ENCODE data around the gene BAHD1. TPM values are rescaled to one million over a fixed set of nuclear protein-coding genes. Genes with fewer than 3 reads are reported as not detected.

The BAHD1 gene
- polyA plus RNA-seq, 3 donors: 0.67 to 8.9 (median 0.79) TPM

DNA sequence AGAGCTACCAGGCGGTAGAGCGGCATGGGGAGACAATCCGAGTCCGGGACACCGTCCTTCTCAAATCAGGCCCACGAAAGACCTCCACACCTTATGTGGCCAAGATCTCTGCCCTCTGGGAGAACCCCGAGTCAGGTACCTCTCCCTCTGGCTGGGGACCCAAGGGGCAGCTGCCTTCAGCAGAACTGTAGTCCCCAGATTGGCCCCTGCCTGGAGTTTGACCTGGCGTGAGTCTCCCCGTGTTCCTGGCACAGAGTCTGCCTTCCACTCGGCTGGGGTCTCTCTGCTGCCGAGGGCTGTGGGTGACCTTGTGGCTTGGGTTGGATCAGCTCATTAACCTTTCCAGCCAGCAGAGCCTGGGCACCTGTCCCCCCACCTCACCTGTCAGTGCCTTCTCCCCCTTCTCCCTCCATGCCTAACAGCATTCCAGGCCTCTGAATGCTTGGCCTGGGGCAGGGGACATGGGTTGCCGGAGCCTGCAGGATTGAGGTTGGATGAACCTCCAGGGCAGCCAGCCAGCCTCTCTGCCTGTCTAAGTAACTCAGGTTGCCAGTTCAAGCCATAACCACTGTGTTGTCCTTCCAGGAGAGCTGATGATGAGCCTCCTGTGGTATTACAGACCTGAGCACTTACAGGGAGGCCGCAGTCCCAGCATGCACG, 23.3 kb downstream of the BAHD1 start:
- Histone ChIP-seq H3K36me3 (replicated peaks in 1 of 2; ENCODE audit: control insufficient read depth in 1 of 2, insufficient read depth in 2 of 2, low read length in 2 of 2) (peaks cover 41 to 67% of the 10 kb centered on the region in 2 donors), H3K27me3 (ENCODE audit: control insufficient read depth in 2 of 2, insufficient read depth in 2 of 2, low read length in 2 of 2) (no peaks in the 10 kb centered on the region), H3K9ac (ENCODE audit: insufficient read depth, low read length, poor library complexity, severe bottlenecking) (no peak overlapping the region), H3K27ac (ENCODE audit: low read depth in 1 of 2, low read length in 2 of 2) (no peak overlapping the region), H3K9me3 (replicated peaks in 1 of 2; ENCODE audit: control insufficient read depth in 1 of 2, insufficient read depth in 1 of 2, low read length in 2 of 2) (no peaks in the 10 kb centered on the region), H2AFZ (ENCODE audit: insufficient read depth, low read depth, low read length, poor library complexity, severe bottlenecking) (no peak overlapping the region), H3K4me2 (replicated peaks; ENCODE audit: extremely low read depth, low read length, poor library complexity, severe bottlenecking) (no peak overlapping the region), H3K79me2 (ENCODE audit: insufficient read depth, low read length) (no peaks in the 10 kb centered on the region), H4K20me1 (ENCODE audit: insufficient read depth, low read length) (peaks cover 20% of the 10 kb centered on the region), H3K4me1 (ENCODE audit: control insufficient read depth in 1 of 2, insufficient read depth in 2 of 2, low read length in 2 of 2) (peaks cover 0 to 13% of the 10 kb centered on the region in 2 donors), H3K4me3 (replicated peaks in 1 of 3; ENCODE audit: low read depth in 2 of 3, low read length in 3 of 3) (no peak overlapping the region)
- intact Hi-C loops (cut with micrococcal nuclease): no loop called here
- H3K4me3 Mint-ChIP-seq: no peak overlapping the region
- TF ChIP-seq, protein P1, sequence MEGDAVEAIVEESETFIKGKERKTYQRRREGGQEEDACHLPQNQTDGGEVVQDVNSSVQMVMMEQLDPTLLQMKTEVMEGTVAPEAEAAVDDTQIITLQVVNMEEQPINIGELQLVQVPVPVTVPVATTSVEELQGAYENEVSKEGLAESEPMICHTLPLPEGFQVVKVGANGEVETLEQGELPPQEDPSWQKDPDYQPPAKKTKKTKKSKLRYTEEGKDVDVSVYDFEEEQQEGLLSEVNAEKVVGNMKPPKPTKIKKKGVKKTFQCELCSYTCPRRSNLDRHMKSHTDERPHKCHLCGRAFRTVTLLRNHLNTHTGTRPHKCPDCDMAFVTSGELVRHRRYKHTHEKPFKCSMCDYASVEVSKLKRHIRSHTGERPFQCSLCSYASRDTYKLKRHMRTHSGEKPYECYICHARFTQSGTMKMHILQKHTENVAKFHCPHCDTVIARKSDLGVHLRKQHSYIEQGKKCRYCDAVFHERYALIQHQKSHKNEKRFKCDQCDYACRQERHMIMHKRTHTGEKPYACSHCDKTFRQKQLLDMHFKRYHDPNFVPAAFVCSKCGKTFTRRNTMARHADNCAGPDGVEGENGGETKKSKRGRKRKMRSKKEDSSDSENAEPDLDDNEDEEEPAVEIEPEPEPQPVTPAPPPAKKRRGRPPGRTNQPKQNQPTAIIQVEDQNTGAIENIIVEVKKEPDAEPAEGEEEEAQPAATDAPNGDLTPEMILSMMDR (IDR thresholded peaks at IDR 0.05): no peak
- DNase-seq: no peak
- WGBS (ENCODE audit: insufficient coverage): 99% methylated on average over 12 of the region's 14 CpGs
- H3K4me1 Mint-ChIP-seq: peaks cover 6% of the 10 kb centered on the region
- peaks cover 46 to 74% of the 10 kb centered on the region in 2 donors for H3K36me3 Mint-ChIP-seq
- H3K9me3 Mint-ChIP-seq: peaks cover 0 to 2% (median 0%) of the 10 kb centered on the region in 7 donors
- H3K27me3 Mint-ChIP-seq (ENCODE audit: low read depth in 3 of 3): peaks cover 0 to 3% (median 0%) of the 10 kb centered on the region in 3 donors
- H3K27ac Mint-ChIP-seq: no peak overlapping the region

DNA sequence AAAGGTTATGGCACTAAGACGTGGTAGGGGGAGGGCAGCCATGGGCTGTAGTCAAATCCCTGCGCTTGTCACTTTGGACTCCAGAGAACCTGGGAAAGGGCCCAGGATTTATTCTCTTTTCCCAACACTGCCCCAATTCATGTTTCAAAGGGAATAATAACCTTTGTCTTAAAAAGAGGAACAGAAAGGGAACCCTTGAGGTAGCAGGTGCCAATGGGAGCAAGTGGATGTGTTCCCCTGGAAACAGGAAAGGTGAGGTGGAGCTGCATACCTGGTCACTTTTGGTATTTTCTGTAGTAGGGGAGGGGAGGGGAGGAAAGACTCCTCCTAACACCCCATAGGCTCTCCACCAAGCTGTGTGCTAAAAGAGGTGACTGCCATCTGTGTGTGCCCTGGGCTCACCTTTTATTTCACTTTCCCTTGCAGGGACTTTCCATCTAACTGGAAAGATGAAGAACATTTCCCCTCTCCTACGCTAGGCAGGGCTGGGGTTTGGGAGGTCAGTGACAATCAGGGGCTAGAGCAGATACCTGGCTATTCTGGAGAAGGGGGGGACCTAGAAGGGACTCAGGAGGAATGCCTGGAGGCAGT, 23.9 kb downstream of the BAHD1 start:
- peaks cover 34 to 60% of the 10 kb centered on the region in 2 donors for H3K36me3 ChIP-seq (replicated peaks in 1 of 2; ENCODE audit: control insufficient read depth in 1 of 2, insufficient read depth in 2 of 2, low read length in 2 of 2)
- WGBS (ENCODE audit: insufficient coverage): no CpG with 5 or more reads among the region's 3 CpGs

More for the DNA sequence above, 23.9 kb downstream of the BAHD1 start:
- Histone ChIP-seq H3K27ac (ENCODE audit: low read depth in 1 of 2, low read length in 2 of 2) (no peak overlapping the region), H3K4me3 (replicated peaks in 1 of 3; ENCODE audit: low read depth in 2 of 3, low read length in 3 of 3) (no peak overlapping the region), H3K27me3 (ENCODE audit: control insufficient read depth in 2 of 2, insufficient read depth in 2 of 2, low read length in 2 of 2) (no peaks in the 10 kb centered on the region), H3K9me3 (replicated peaks in 1 of 2; ENCODE audit: control insufficient read depth in 1 of 2, insufficient read depth in 1 of 2, low read length in 2 of 2) (no peaks in the 10 kb centered on the region), H4K20me1 (ENCODE audit: insufficient read depth, low read length) (peaks cover 13% of the 10 kb centered on the region), H3K4me2 (replicated peaks; ENCODE audit: extremely low read depth, low read length, poor library complexity, severe bottlenecking) (no peak overlapping the region), H3K79me2 (ENCODE audit: insufficient read depth, low read length) (no peaks in the 10 kb centered on the region), H2AFZ (ENCODE audit: insufficient read depth, low read depth, low read length, poor library complexity, severe bottlenecking) (no peak overlapping the region), H3K4me1 (ENCODE audit: control insufficient read depth in 1 of 2, insufficient read depth in 2 of 2, low read length in 2 of 2) (peaks cover 0 to 13% of the 10 kb centered on the region in 2 donors), H3K9ac (ENCODE audit: insufficient read depth, low read length, poor library complexity, severe bottlenecking) (no peak overlapping the region)
- Mint-ChIP-seq H3K27ac (no peak overlapping the region), H3K4me3 (no peak overlapping the region), H3K9me3 (peaks cover 0 to 2% (median 0%) of the 10 kb centered on the region in 7 donors), H3K4me1 (peaks cover 6% of the 10 kb centered on the region), H3K27me3 (ENCODE audit: low read depth in 3 of 3) (peaks cover 0 to 3% (median 0%) of the 10 kb centered on the region in 3 donors), H3K36me3 (peaks cover 43 to 68% of the 10 kb centered on the region in 2 donors)
- TF ChIP-seq, protein P1 (IDR thresholded peaks at IDR 0.05): no peak
- no peak for DNase-seq
- intact Hi-C loops (cut with micrococcal nuclease): no loop called here

All from CD14-positive monocyte (primary cell).